Measurements from ENCODE around the gene ZBED5. TPM values are rescaled to one million over a fixed set of nuclear protein-coding genes. Genes with fewer than 3 reads are reported as not detected.
A peak's percentile ranks its signal among the peaks of the same experiment; 100 is the strongest.

ZBED5 gene
- total RNA-seq, 4 donors from 2014 or later, result 27.3 to 36.5 (median 28.3) TPM

GRCh38 chr11:10899121-10899830, 41.4 kb upstream of the ZBED5 start:
- TF ChIP-seq EP300 (IDR thresholded peaks at IDR 0.05), result no peak
- no peak for TF ChIP-seq CTCF (IDR thresholded peaks at IDR 0.05)
- no peak for TF ChIP-seq POLR2A (IDR thresholded peaks at IDR 0.05; ENCODE audit: low read depth)
- no peak for DNase-seq (ENCODE audit: extremely low spot score)
- intact Hi-C loops (cut with DNase I), result loop anchor here (5.0 kb wide), 1 partner anchor 37 kb away; no protein-coding TSS in a partner anchor
- H3K4me1 ChIP-seq, result peaks cover 32 to 42% (median 37%) of the 10 kb centered on the region in 4 donors
- H3K4me3 ChIP-seq, result no peak overlapping the region
- H3K27me3 ChIP-seq, result no peaks in the 10 kb centered on the region
- no peaks in the 10 kb centered on the region for H3K9me3 ChIP-seq
- whole genome bisulfite sequencing, result 35% methylated on average over 6 of the region's 7 CpGs
- H3K27ac ChIP-seq (replicated peaks in 1 of 4), result peak overlapping the region; percentile 87 to 93 (median 88)
- H3K36me3 ChIP-seq, result no peaks in the 10 kb centered on the region

- H3K9me3 ChIP-seq, result no peaks in the 10 kb centered on the region
- TF ChIP-seq CTCF (IDR thresholded peaks at IDR 0.05), result no peak
- no peak for TF ChIP-seq POLR2A (IDR thresholded peaks at IDR 0.05; ENCODE audit: low read depth)
- no peak for TF ChIP-seq EP300 (IDR thresholded peaks at IDR 0.05)
- no peak for TF ChIP-seq POLR2AphosphoS5 (IDR thresholded peaks at IDR 0.05)
- peaks cover 36 to 48% (median 43%) of the 10 kb centered on the region in 4 donors for H3K4me1 ChIP-seq
- H3K36me3 ChIP-seq, result no peaks in the 10 kb centered on the region
- no peaks in the 10 kb centered on the region for H3K27me3 ChIP-seq
- 91% methylated on average over 4 of the region's 4 CpGs for WGBS
- no peak overlapping the region for H3K4me3 ChIP-seq
- peak overlapping the region; percentile 87 to 93 (median 88) for H3K27ac ChIP-seq (replicated peaks in 1 of 4)
- DNase-seq (ENCODE audit: extremely low spot score), result no peak
- intact Hi-C loops (cut with DNase I), result loop anchor here (5.0 kb wide), 1 partner anchor 36 kb away; no protein-coding TSS in a partner anchor
These were observed 40.8 kb upstream of the ZBED5 start for GRCh38 chr11:10898763-10899025.

- H3K9me3 ChIP-seq, result no peaks in the 10 kb centered on the region
- WGBS, result 95% methylated on average over 5 of the region's 5 CpGs
- H3K4me1 ChIP-seq, result peaks cover 39 to 53% (median 47%) of the 10 kb centered on the region in 4 donors
- H3K27me3 ChIP-seq, result no peaks in the 10 kb centered on the region
- H3K27ac ChIP-seq (replicated peaks in 1 of 4), result peak overlapping the region; percentile 87 to 93 (median 88)
- TF ChIP-seq POLR2AphosphoS5 (IDR thresholded peaks at IDR 0.05) (no peak), POLR2A (IDR thresholded peaks at IDR 0.05; ENCODE audit: low read depth) (no peak), CTCF (IDR thresholded peaks at IDR 0.05) (no peak), EP300 (IDR thresholded peaks at IDR 0.05) (no peak)
- no peak overlapping the region for H3K4me3 ChIP-seq
- intact Hi-C loops (cut with DNase I), result loop anchor here (5.0 kb wide), 1 partner anchor 36 kb away; no protein-coding TSS in a partner anchor
- H3K36me3 ChIP-seq, result no peaks in the 10 kb centered on the region
- no peak for DNase-seq (ENCODE audit: extremely low spot score)
These were observed 40.3 kb upstream of the ZBED5 start for GRCh38 chr11:10898003-10898762.

- Histone ChIP-seq H3K9me3 (no peaks in the 10 kb centered on the region), H3K4me1 (peaks cover 39 to 54% (median 47%) of the 10 kb centered on the region in 4 donors), H3K4me3 (no peak overlapping the region), H3K36me3 (no peaks in the 10 kb centered on the region), H3K27ac (replicated peaks in 1 of 4) (no peak overlapping the region), H3K27me3 (no peaks in the 10 kb centered on the region)
- WGBS, result 100% methylated on average over 1 of the region's 1 CpG
- TF ChIP-seq POLR2AphosphoS5 (IDR thresholded peaks at IDR 0.05) (no peak), CTCF (IDR thresholded peaks at IDR 0.05) (no peak), EP300 (IDR thresholded peaks at IDR 0.05) (no peak), POLR2A (IDR thresholded peaks at IDR 0.05; ENCODE audit: low read depth) (no peak)
- DNase-seq (ENCODE audit: extremely low spot score), result no peak
- intact Hi-C loops (cut with DNase I), result loop anchor here (5.0 kb wide), 1 partner anchor 35 kb away; no protein-coding TSS in a partner anchor
These were observed 39.3 kb upstream of the ZBED5 start for GRCh38 chr11:10897150-10897549.
